GM23338 (cell line): ENCODE results near the gene NRN1L. TPM values are rescaled to one million over a fixed set of nuclear protein-coding genes. Genes with fewer than 3 reads are reported as not detected.
A peak's percentile ranks its signal among the peaks of the same experiment; 100 is the strongest.

ENCODE experiments used
- ATAC-seq: fragments of 200-7000 bp; cut with Tn5 transposase; 3 replicates; pipeline ENCODE4 v1.9.1; 2020
- DNase-seq: peaks from one replicate; pipeline ENCODE4 v3.0.0-alpha.2; 2015; ENCODE audit warnings: low spot score
- H2AFZ ChIP-seq: fragments of 200-600 bp; sonication (generic); 2 replicates; pipeline ENCODE4 v1.8.0; 2016; ENCODE audit warnings: antibody characterized with exemption, mild to moderate bottlenecking, moderate library complexity
- H3F3A ChIP-seq: fragments of 200-600 bp; sonication (generic); replicated peaks from 2 replicates; pipeline ENCODE4 v1.8.0; 2017; ENCODE audit warnings: antibody characterized with exemption, mixed run types, low read depth
- H3K27ac ChIP-seq: fragments of 200-600 bp; sonication (generic); 2 replicates; pipeline ENCODE4 v1.6.1; 2016; ENCODE audit warnings: low read depth
- H3K27me3 ChIP-seq: fragments of 200-600 bp; sonication (generic); 2 replicates; pipeline ENCODE4 v1.8.0; 2016; ENCODE audit warnings: mild to moderate bottlenecking, mixed run types, moderate library complexity; ENCODE audit not compliant: insufficient read depth
- H3K36me3 ChIP-seq: fragments of 200-600 bp; sonication (generic); 2 replicates; pipeline ENCODE4 v1.8.0; 2016; ENCODE audit warnings: mild to moderate bottlenecking; ENCODE audit not compliant: insufficient read depth
- H3K4me1 ChIP-seq: fragments of 200-600 bp; sonication (generic); 2 replicates; pipeline ENCODE4 v1.8.0; 2016; ENCODE audit warnings: mild to moderate bottlenecking, moderate library complexity; ENCODE audit not compliant: insufficient read depth
- H3K4me2 ChIP-seq: fragments of 200-600 bp; sonication (generic); 2 replicates; pipeline ENCODE4 v1.7.1; 2017; ENCODE audit warnings: mixed run types
- H3K4me3 ChIP-seq: fragments of 200-600 bp; sonication (generic); 2 replicates; pipeline ENCODE4 v1.6.1; 2016; ENCODE audit warnings: mixed run types
- H3K79me2 ChIP-seq: fragments of 200-600 bp; sonication (generic); replicated peaks from 2 replicates; pipeline ENCODE4 v1.8.0; 2017; ENCODE audit warnings: mild to moderate bottlenecking; ENCODE audit not compliant: insufficient read depth
- H3K9me2 ChIP-seq: fragments of 200-600 bp; sonication (generic); 2 replicates; pipeline ENCODE4 v1.8.0; 2017; ENCODE audit not compliant: insufficient read depth
- H4K20me1 ChIP-seq: fragments of 200-600 bp; sonication (generic); replicated peaks from 2 replicates; pipeline ENCODE4 v1.8.0; 2017; ENCODE audit warnings: mild to moderate bottlenecking; ENCODE audit not compliant: insufficient read depth
- H3K27ac Mint-ChIP-seq: 2 replicates; pipeline ENCODE4 v1.8.0; 2020; ENCODE audit warnings: inconsistent platforms, mild to moderate bottlenecking, moderate library complexity, mixed read lengths
- H3K27me3 Mint-ChIP-seq: 3 replicates; pipeline ENCODE4 v1.8.0; 2022; ENCODE audit warnings: low read depth, mild to moderate bottlenecking, moderate library complexity, mixed read lengths, inconsistent platforms; ENCODE audit not compliant: insufficient read depth, poor library complexity
- H3K36me3 Mint-ChIP-seq: 3 replicates; pipeline ENCODE4 v1.8.0; 2021; ENCODE audit warnings: low read depth, mild to moderate bottlenecking, inconsistent platforms, moderate library complexity, mixed read lengths
- H3K4me1 Mint-ChIP-seq: 3 replicates; pipeline ENCODE4 v1.8.0; 2020; ENCODE audit warnings: mild to moderate bottlenecking, inconsistent platforms, mixed read lengths
- H3K4me3 Mint-ChIP-seq: 3 replicates; pipeline ENCODE4 v1.8.0; 2021; ENCODE audit warnings: moderate library complexity, mild to moderate bottlenecking, inconsistent platforms, mixed read lengths
- H3K9me3 Mint-ChIP-seq: 3 replicates; pipeline ENCODE4 v1.8.0; 2020; ENCODE audit warnings: moderate library complexity, mild to moderate bottlenecking, inconsistent platforms, mixed read lengths
- EZH2 ChIP-seq: fragments of 200-600 bp; sonication (generic); IDR thresholded peaks from one replicate; pipeline ENCODE4 v1.8.0; 2017; ENCODE audit warnings: antibody characterized with exemption, mild to moderate bottlenecking, low read depth; ENCODE audit not compliant: unreplicated experiment
- POLR2AphosphoS5 ChIP-seq: IDR thresholded peaks from 2 replicates; pipeline ENCODE4 v1.6.1; 2016; ENCODE audit warnings: antibody characterized with exemption, low read depth
- STAT1 ChIP-seq: IDR thresholded peaks from one replicate; pipeline ENCODE4 v1.6.1; 2016; ENCODE audit warnings: antibody characterized with exemption; ENCODE audit not compliant: unreplicated experiment
- ZNF331 ChIP-seq: fragments of 250-450 bp; sonication (Bioruptor Pico); IDR thresholded peaks from 2 replicates; pipeline ENCODE4 v1.5.0; 2020; ENCODE audit warnings: low read depth, mild to moderate bottlenecking, moderate library complexity
- ZNF462 ChIP-seq: fragments of 250-450 bp; sonication (Bioruptor Pico); IDR thresholded peaks from 2 replicates; pipeline ENCODE4 v1.5.0; 2020; ENCODE audit warnings: mild to moderate bottlenecking, moderate library complexity
- polyA plus RNA-seq: library from polyadenylated mRNA; unstranded; fragments of >200 nt; fragmentation: Nextera tagmentation; extraction: Ambion mirVana; gene quantifications from 2 replicates; pipeline ENCODE4 v1.2.1, GENCODE V29; 2016
- total RNA-seq: library from RNA; depleted of rRNA; stranded (reverse); fragments of >200 nt; shearing (Covaris generic); gene quantifications from 2 replicates; pipeline ENCODE4 v1.2.3, GENCODE V29; 2014

The NRN1L gene
- total and polyA plus RNA-seq, 2 experiments from 2014 or later: 14.0 to 26.1 TPM

DNA sequence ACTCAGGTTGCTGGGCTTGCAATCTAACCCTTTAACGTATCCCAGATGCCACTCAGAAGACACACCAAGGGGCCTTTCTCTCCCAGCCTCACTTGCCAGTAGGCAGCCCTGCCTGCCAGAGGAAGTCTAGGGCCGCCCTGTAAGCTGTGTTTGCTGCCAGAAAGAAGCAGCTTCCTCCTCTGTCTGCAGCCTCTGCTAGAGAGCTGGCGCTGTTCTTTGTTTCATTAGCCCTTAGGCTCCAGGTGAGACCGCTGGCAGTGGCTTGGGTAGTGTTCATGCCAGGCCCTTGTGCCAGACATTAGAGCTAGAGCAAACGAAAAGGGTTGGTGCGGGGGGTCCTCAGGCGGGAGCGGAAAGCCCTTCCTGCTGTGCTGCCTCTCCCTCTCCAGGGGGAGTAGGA is 38.1 kb downstream of the NRN1L start:
- H3K9me3 Mint-ChIP-seq: no peaks in the 10 kb centered on the region
- no peaks in the 10 kb centered on the region for H3K9me2 ChIP-seq
- H3K4me2 ChIP-seq: no peak overlapping the region
- DNase-seq (no peak), ATAC-seq (peak; percentile 14)
- peaks cover 6% of the 10 kb centered on the region; the same call in 1 of the 2 replicates for H3K4me1 ChIP-seq
- no peaks in the 10 kb centered on the region for H3K27me3 ChIP-seq
- H3K79me2 ChIP-seq: no peaks in the 10 kb centered on the region
- no peak overlapping the region for H2AFZ ChIP-seq
- H3K36me3 ChIP-seq: no peaks in the 10 kb centered on the region
- H3K27me3 Mint-ChIP-seq: peaks cover 12% of the 10 kb centered on the region
- no peak overlapping the region for H3K27ac Mint-ChIP-seq
- H3K36me3 Mint-ChIP-seq: no peaks in the 10 kb centered on the region; the same call in 2 of the 3 replicates
- 0 out of 2 replicates have a peak, but pooled peaks cover 6% of the 10 kb centered on the region for H3F3A ChIP-seq
- no peak overlapping the region; the same call in 1 of the 2 replicates for H3K27ac ChIP-seq
- TF ChIP-seq EZH2: no peak
- TF ChIP-seq POLR2AphosphoS5: no peak
- no peak for TF ChIP-seq STAT1
- no peak overlapping the region for H3K4me3 ChIP-seq
- no peaks in the 10 kb centered on the region; the same call in 1 of the 2 replicates for H4K20me1 ChIP-seq
- peaks cover 19% of the 10 kb centered on the region for H3K4me1 Mint-ChIP-seq
- no peak overlapping the region; the same call in 2 of the 3 replicates for H3K4me3 Mint-ChIP-seq

- no peaks in the 10 kb centered on the region for H3K36me3 Mint-ChIP-seq
- H3K27ac Mint-ChIP-seq: no peak overlapping the region
- Histone ChIP-seq H3K36me3 (no peaks in the 10 kb centered on the region), H4K20me1 (no peaks in the 10 kb centered on the region; the same call in 1 of the 2 replicates), H3K4me2 (no peak overlapping the region), H3K4me1 (peaks cover 6% of the 10 kb centered on the region; the same call in 1 of the 2 replicates), H3K79me2 (no peaks in the 10 kb centered on the region), H2AFZ (no peak overlapping the region), H3K4me3 (no peak overlapping the region), H3K9me2 (no peaks in the 10 kb centered on the region), H3K27ac (no peak overlapping the region), H3K27me3 (no peaks in the 10 kb centered on the region), H3F3A (0 out of 2 replicates have a peak, but pooled peaks cover 6% of the 10 kb centered on the region)
- H3K4me3 Mint-ChIP-seq: no peak overlapping the region; the same call in 2 of the 3 replicates
- peaks cover 19% of the 10 kb centered on the region for H3K4me1 Mint-ChIP-seq
- H3K27me3 Mint-ChIP-seq: peaks cover 12% of the 10 kb centered on the region
- no peak for TF ChIP-seq POLR2AphosphoS5
- TF ChIP-seq STAT1: no peak
- TF ChIP-seq ZNF331: no peak
- TF ChIP-seq ZNF462: no peak
- H3K9me3 Mint-ChIP-seq: no peaks in the 10 kb centered on the region
- DNase-seq (no peak), ATAC-seq (no peak)
These were observed 38.9 kb downstream of the NRN1L start for GRCh38 chr16:67923414-67924116.
